GM21723 (cell line): ENCODE data around the gene CACNA1C.

ENCODE experiments used
- ATAC-seq: cut with Tn5 transposase; IDR thresholded peaks from one replicate; pipeline ENCODE4 v1.9.1; 2021; ENCODE audit warnings: mild to moderate bottlenecking, moderate library complexity; ENCODE audit not compliant: unreplicated experiment

The CACNA1C gene

GRCh38 chr12:2648406-2648805 is 595.6 kb downstream of the CACNA1C start:
- no peak for ATAC-seq

- no peak for ATAC-seq
Measured at GRCh38 chr12:2649201-2650030, 596.6 kb downstream of the CACNA1C start.

GRCh38 chr12:2650261-2651067 is 597.7 kb downstream of the CACNA1C start:
- ATAC-seq = no peak

DNA sequence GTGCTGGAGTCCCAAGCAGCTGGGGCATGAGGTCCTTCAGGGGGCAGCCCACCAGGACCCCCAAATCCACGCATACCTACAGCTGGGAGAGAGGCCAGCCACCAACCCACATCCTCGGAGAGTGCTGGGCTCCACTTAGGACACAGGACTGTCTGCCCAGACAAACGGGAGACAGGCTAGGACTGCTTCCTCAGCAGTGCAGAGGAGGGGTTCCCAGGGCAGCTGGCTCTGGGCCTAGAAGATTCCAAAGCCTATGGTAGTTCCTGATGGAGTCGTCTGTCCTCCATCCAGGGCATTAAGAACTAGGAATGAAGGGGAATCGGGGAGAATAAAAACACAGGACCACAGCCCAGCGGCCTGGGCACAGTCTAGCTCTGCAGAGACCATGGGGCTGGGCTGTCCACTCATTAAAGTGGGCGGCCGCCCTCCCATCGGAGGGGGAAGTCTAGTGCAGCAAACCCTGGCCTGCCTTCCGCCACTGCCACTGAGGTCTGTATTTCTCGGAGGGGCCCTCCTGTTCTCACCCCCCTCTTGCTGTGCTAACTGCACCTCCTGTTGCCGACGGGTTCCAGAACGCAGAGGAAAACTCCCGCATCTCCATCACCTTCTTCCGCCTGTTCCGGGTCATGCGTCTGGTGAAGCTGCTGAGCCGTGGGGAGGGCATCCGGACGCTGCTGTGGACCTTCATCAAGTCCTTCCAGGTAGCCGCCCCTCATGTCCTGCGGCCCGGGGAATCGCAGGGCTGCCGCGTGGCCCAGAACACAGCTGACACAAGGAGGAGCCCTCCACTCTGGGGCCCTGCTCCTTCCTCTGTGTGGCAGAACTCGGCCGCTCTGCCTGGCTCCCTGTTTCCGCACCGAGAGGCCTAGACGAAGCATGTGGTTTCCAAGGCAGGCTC is 598.5 kb downstream of the CACNA1C start:
- no peak for ATAC-seq

GRCh38 chr12:2652011-2652400 is 599.2 kb downstream of the CACNA1C start:
- no peak for ATAC-seq

- no peak for ATAC-seq
Measured at GRCh38 chr12:2652401-2653081, 599.8 kb downstream of the CACNA1C start.

GRCh38 chr12:2653461-2653965 is 600.7 kb downstream of the CACNA1C start:
- ATAC-seq = no peak

- ATAC-seq = no peak
Measured at GRCh38 chr12:2654311-2654710, 601.5 kb downstream of the CACNA1C start.

DNA sequence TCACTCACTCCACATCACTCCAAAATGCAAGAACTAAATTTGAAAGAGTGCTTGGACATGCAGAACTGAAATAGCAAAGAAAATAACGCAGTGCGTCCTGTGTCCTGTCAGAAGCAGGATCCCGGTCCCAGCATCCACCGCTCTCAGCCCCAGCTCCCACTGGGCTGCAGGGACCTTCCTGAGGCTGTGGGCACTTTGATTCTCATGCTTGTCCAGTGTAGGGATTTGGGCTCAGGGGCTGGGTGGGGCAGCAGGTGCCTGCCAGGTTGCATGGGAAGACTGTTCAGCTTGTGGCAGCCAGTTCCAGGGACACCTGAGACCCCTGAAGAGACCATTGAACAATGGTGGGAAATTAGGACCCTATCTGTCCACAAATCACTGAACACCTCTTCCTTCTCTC is 602.0 kb downstream of the CACNA1C start:
- ATAC-seq = no peak

DNA sequence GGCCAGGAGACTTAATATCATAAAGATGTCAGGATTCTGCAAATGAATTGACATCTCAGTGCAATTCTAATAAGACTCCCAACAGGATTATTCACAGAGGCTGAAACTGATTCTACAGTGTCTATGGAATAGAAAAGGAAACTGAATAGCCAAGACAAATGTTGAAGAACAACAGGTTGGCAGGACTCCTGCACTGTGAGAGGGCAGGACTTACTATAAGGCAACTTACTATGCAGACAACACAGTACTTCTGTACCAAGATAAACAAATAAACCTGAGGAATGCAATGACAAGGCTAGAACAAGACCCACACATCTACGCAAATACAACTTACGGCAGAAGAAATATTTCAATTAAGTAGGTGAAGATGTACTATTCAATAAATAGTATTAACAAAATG is 609.7 kb downstream of the CACNA1C start:
- ATAC-seq = no peak

DNA sequence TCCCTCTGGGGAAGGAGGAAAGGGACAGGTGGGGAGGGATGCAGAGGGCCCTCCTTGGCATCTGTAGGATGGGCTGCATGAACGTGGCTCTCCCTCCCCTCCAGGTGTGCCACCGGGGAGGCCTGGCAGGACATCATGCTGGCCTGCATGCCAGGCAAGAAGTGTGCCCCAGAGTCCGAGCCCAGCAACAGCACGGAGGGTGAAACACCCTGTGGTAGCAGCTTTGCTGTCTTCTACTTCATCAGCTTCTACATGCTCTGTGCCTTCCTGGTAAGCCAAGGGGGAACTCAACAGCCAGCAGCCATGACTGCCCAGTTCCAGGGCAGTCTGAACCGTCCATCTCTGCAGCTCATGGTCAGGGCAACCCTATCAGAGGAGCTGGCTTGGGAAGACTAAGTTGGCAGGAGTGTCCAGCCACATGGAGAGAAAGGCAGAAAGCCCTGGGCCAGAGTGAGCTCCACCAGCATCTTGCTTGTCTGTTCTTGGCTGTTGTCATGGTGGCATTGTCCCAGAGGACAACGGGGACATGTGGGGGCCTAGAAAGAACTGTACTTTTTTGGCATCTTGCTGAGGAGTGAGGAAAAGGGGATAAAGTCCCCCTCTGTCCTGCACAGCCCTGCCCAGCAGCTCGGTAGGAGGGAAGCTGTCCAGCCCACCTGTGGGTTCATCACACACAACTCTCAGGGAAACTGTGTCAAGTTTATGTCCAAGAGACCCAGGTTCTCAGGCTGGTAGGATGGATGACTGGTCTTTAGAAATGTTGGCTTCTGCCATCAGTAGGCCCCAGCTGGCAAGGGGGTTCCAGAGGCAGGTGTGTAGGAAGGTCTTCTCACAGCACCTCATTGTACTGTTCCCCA is 612.2 kb downstream of the CACNA1C start:
- no peak for ATAC-seq

DNA sequence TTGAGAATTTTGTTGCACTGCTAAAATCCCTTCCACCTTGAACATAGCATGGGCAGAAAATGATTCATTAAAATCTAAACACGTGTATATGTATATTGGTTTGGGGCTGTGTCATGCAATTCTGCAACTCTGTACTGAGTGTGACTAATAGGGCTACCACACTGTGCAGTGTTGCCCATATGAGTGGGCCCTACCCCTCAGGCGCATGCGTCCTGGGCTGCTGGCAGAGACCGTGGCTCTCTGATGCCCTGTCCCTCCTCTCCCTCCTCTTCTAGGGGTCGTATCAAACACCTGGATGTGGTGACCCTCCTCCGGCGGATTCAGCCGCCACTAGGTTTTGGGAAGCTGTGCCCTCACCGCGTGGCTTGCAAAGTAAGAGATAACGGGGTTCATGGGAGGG is 613.6 kb downstream of the CACNA1C start:
- ATAC-seq = no peak

DNA sequence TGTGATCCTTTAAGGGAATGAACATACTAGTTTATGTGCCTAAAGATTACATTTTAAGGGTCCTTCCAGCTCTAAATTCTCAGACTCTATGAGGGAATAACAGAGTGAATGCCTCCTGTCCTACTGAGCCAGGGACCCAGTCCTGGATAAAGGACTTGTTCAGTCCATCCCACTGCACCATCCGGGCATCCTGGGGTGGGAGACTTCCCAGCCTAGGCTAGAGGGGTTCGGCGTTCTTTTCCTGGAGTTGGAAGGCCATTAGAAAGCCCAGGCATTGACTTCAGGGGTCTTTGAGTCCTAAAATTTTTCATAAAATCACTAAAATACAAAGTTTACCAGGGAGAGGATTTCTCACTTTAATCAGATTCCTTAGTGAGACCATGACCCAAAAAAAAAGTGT is 614.1 kb downstream of the CACNA1C start:
- no peak for ATAC-seq

- ATAC-seq = no peak
Measured at GRCh38 chr12:2667716-2668440, 615.1 kb downstream of the CACNA1C start.

- ATAC-seq = no peak
Measured at GRCh38 chr12:2668816-2669215, 616.0 kb downstream of the CACNA1C start.

DNA sequence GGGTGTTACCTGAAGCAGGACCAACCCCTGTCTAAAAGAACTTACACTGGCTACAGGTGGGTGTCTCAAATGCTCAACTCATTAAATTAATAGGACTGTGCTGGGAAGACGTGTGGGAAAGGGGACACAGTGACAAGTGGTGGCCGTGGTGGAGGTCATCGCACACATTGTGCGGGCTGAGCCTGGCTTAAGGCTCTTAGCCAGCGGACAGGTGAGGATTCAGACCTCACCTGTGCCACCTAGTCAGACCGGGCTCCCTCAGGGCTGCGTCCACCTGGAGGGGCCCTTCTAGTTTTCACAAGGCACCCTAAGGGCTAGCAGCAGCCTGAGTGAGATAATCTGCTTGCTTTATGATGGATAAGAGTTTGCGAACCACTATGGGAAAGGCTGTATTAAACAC is 616.8 kb downstream of the CACNA1C start:
- ATAC-seq = no peak

DNA sequence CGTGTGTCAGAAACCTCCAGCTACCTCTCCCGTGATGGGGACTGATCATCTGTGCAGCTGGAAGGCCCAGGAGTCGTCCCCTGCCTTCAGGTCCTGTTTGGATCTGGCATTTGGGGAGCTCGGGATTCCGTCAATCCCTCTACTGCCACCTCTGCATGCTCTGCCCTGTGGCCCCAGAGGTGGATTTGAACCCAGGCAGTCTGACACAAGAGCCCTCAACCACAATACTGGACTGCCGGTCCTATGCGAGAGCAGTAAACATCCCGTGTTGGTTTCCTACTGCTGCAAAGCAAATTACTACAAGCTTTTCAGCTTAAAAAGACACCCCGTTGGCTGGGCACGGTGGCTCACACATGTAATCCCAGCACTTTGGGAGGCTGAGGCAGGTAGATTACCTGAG is 620.1 kb downstream of the CACNA1C start:
- ATAC-seq = no peak

GRCh38 chr12:2673966-2674810 is 621.4 kb downstream of the CACNA1C start:
- no peak for ATAC-seq
